HG02970 (cell line): ENCODE measurements around the gene ASB18.

Experiments used
- ATAC-seq: cut with Tn5 transposase; IDR thresholded peaks from one replicate; pipeline ENCODE4 v1.9.1; 2021; ENCODE audit warnings: mild to moderate bottlenecking, moderate library complexity, moderate number of reproducible peaks; ENCODE audit not compliant: unreplicated experiment, low FRiP score

ASB18 gene

GRCh38 chr2:236164925-236165841, 99.0 kb downstream of the ASB18 start:
- no peak for ATAC-seq

- no peak for ATAC-seq
These were observed 99.8 kb downstream of the ASB18 start for GRCh38 chr2:236164201-236164924.

GRCh38 chr2:236163471-236164200, 100.6 kb downstream of the ASB18 start:
- no peak for ATAC-seq

GRCh38 chr2:236162882-236163470, 101.2 kb downstream of the ASB18 start:
- no peak for ATAC-seq

- no peak for ATAC-seq
These were observed 102.0 kb downstream of the ASB18 start for GRCh38 chr2:236162031-236162845.

GRCh38 chr2:236161531-236161930, 102.7 kb downstream of the ASB18 start:
- no peak for ATAC-seq

- ATAC-seq, result no peak
These were observed 103.1 kb downstream of the ASB18 start for GRCh38 chr2:236161082-236161462.

GRCh38 chr2:236160366-236161081, 103.7 kb downstream of the ASB18 start:
- ATAC-seq, result no peak

GRCh38 chr2:236159778-236160170, 104.4 kb downstream of the ASB18 start:
- ATAC-seq, result no peak

- ATAC-seq, result no peak
These were observed 105.0 kb downstream of the ASB18 start for GRCh38 chr2:236158969-236159777.

- no peak for ATAC-seq
These were observed 106.2 kb downstream of the ASB18 start for GRCh38 chr2:236157815-236158498.

- no peak for ATAC-seq
These were observed 106.8 kb downstream of the ASB18 start for GRCh38 chr2:236157366-236157765.

- no peak for ATAC-seq
These were observed 107.4 kb downstream of the ASB18 start for GRCh38 chr2:236156860-236157194.

GRCh38 chr2:236156095-236156859, 107.9 kb downstream of the ASB18 start:
- ATAC-seq, result no peak

GRCh38 chr2:236155406-236155805, 108.8 kb downstream of the ASB18 start:
- no peak for ATAC-seq

GRCh38 chr2:236146436-236146835, 117.8 kb downstream of the ASB18 start:
- ATAC-seq, result no peak

GRCh38 chr2:236143811-236144210, 120.4 kb downstream of the ASB18 start:
- no peak for ATAC-seq
